Uterus (tissue), 2 donors: Measurements from ENCODE around the gene LDHAL6B.

ENCODE experiments used
- POLR2A ChIP-seq, 2 donors: fragments of 450-650 bp; IDR thresholded peaks; one replicate each; pipeline ENCODE4 v1.6.1; 2016; ENCODE audit warnings: antibody characterized with exemption in 2 of 2, mild to moderate bottlenecking in 1 of 2, moderate library complexity in 1 of 2
- TF ChIP-seq, protein P1 (sequence below), 4 experiments: fragments of 200-600 bp in 2 of 4; fragments of 450-650 bp in 2 of 4; sonication (generic) in 2 of 4; IDR thresholded peaks; one replicate each; pipeline ENCODE4 v1.5.1; 2016 to 2019; ENCODE audit warnings: antibody characterized with exemption in 4 of 4, mild to moderate bottlenecking in 2 of 4, moderate library complexity in 1 of 4

DNA sequence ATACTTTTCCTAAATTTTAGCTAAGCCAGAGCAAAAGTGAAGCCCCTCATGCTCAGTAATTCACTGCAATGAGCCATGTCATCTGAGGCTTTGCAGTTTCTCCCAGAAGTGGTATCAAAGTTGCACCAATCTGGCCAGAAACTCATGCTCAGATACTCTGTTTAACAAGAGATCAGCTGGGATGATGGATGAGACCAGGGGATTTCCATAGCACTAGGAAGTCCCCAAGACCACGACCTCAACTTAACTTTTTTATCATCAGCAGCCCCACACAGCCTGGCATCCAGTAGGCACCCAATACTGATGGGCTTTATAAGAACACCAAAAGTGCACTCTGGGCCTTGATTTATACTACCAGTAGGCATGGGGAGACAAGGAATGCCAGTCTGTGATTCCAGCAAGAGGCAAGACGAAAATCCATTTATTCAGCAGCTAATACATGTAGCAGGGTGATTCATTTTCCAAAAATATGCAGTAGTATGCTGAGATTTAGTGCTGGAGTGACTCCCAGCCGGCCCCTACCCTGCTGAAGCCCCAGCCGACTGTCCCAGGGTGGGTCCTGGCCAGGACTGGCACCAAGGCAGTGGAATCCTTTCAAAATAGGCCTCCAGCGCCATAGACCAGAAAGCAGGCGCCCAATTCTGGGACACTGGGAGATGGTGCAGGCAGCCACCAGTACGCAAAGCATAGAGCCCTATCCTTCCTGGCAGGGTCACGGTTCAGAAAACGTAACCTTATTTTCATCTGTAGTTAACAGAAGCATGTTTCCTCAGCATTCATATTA is 612 bp upstream of the LDHAL6B start:
- TF ChIP-seq, protein P1, sequence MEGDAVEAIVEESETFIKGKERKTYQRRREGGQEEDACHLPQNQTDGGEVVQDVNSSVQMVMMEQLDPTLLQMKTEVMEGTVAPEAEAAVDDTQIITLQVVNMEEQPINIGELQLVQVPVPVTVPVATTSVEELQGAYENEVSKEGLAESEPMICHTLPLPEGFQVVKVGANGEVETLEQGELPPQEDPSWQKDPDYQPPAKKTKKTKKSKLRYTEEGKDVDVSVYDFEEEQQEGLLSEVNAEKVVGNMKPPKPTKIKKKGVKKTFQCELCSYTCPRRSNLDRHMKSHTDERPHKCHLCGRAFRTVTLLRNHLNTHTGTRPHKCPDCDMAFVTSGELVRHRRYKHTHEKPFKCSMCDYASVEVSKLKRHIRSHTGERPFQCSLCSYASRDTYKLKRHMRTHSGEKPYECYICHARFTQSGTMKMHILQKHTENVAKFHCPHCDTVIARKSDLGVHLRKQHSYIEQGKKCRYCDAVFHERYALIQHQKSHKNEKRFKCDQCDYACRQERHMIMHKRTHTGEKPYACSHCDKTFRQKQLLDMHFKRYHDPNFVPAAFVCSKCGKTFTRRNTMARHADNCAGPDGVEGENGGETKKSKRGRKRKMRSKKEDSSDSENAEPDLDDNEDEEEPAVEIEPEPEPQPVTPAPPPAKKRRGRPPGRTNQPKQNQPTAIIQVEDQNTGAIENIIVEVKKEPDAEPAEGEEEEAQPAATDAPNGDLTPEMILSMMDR (IDR thresholded peaks at IDR 0.05), result no peak
- TF ChIP-seq POLR2A (IDR thresholded peaks at IDR 0.05), result no peak
